ENCODE data around the gene DIAPH3.

- TF ChIP-seq POLR2A (IDR thresholded peaks at IDR 0.05) (no peak), CTCF (IDR thresholded peaks at IDR 0.05) (no peak)
These were observed 383.7 kb downstream of the DIAPH3 start for GRCh38 chr13:59780058-59780457.
